Caco-2 (cell line): ENCODE results near the gene DAPK1. TPM values are rescaled to one million over a fixed set of nuclear protein-coding genes. Genes with fewer than 3 reads are reported as not detected.

Experiments used
- BruUV-seq: library from RNA; stranded (reverse); fragments of 400-500 nt; replicated peaks from 2 replicates; lab custom pipeline; 2021; lab: Mats Ljungman, UMichigan
- CTCF ChIA-PET: fragments of 300-600 bp; sonication (Branson Sonifier 250); formaldehyde crosslinking; loops from one replicate; lab custom pipeline; 2022; ENCODE audit warnings: antibody characterized with exemption; lab: Charles Lee
- POLR2A ChIA-PET: fragments of 300-600 bp; sonication (Branson Sonifier 250); formaldehyde crosslinking; loops from one replicate; lab custom pipeline; 2022; ENCODE audit warnings: antibody characterized with exemption; lab: Charles Lee
- DNase-seq, 2 experiments: peaks; one replicate each; pipeline versions ENCODE4 v3.0.0 to v3.0.0-alpha.2; 2020 to 2022
- H3K27me3 ChIP-seq: replicated peaks from 2 replicates; pipeline ENCODE4 v1.6.0; 2011; ENCODE audit warnings: low read length; ENCODE audit not compliant: control insufficient read depth, insufficient read depth
- H3K36me3 ChIP-seq: 2 replicates; pipeline ENCODE4 v1.5.1; 2011; ENCODE audit warnings: low read length; ENCODE audit not compliant: control insufficient read depth, insufficient read depth
- H3K4me1 ChIP-seq: fragments of 250-450 bp; sonication (Bioruptor Pico); 2 replicates; pipeline ENCODE4 v1.5.1; 2020; ENCODE audit warnings: mild to moderate bottlenecking
- H3K4me3 ChIP-seq: 2 replicates; pipeline ENCODE4 v1.5.1; 2011; ENCODE audit warnings: low read depth, mild to moderate bottlenecking, control low read depth, low read length
- H3K9me3 ChIP-seq: fragments of 250-450 bp; sonication (Bioruptor Pico); 2 replicates; pipeline ENCODE4 v1.5.1; 2020; ENCODE audit warnings: mild to moderate bottlenecking, moderate library complexity
- H3K27ac Mint-ChIP-seq: one replicate; pipeline ENCODE4 v1.8.0; 2022; ENCODE audit warnings: mixed read lengths; ENCODE audit not compliant: unreplicated experiment
- H3K27me3 Mint-ChIP-seq: one replicate; pipeline ENCODE4 v1.8.0; 2022; ENCODE audit warnings: mixed read lengths; ENCODE audit not compliant: insufficient read depth, unreplicated experiment
- H3K36me3 Mint-ChIP-seq: one replicate; pipeline ENCODE4 v1.8.0; 2022; ENCODE audit warnings: mild to moderate bottlenecking, mixed read lengths; ENCODE audit not compliant: insufficient read depth, unreplicated experiment
- H3K4me1 Mint-ChIP-seq: one replicate; pipeline ENCODE4 v1.8.0; 2022; ENCODE audit warnings: low read depth, mixed read lengths; ENCODE audit not compliant: unreplicated experiment
- H3K4me3 Mint-ChIP-seq: one replicate; pipeline ENCODE4 v1.8.0; 2022; ENCODE audit warnings: mild to moderate bottlenecking, moderate library complexity, mixed read lengths; ENCODE audit not compliant: unreplicated experiment
- H3K9me3 Mint-ChIP-seq: one replicate; pipeline ENCODE4 v1.8.0; 2022; ENCODE audit warnings: mixed read lengths; ENCODE audit not compliant: unreplicated experiment
- intact Hi-C: fragments of 100-400 bp; cut with micrococcal nuclease; formaldehyde crosslinking; loops from one replicate; pipeline ENCODE4 v1.10.0; 2022; ENCODE audit not compliant: unreplicated experiment
- total RNA-seq: library from RNA; stranded (reverse); gene quantifications from 2 replicates; pipeline ENCODE4 v1.2.3, GENCODE V29; 2022
- TF ChIP-seq, protein P1 (sequence below), 2 experiments: fragments of 200-600 bp in 1 of 2; IDR thresholded peaks; 1 replicate in 1 of 2; 2 replicates in 1 of 2; pipeline versions ENCODE4 v1.5.1 to v1.8.0; 2011 to 2022; ENCODE audit warnings: antibody characterized with exemption in 1 of 2, control low read depth in 1 of 2, inconsistent platforms in 1 of 2, low read depth in 1 of 2, low read length in 1 of 2, mild to moderate bottlenecking in 1 of 2, moderate library complexity in 1 of 2; ENCODE audit not compliant: insufficient read depth in 1 of 2, severe bottlenecking in 1 of 2, unreplicated experiment in 1 of 2

DAPK1 gene
- total RNA-seq, 1 experiment from 2014 or later, result 79.2 TPM

DNA sequence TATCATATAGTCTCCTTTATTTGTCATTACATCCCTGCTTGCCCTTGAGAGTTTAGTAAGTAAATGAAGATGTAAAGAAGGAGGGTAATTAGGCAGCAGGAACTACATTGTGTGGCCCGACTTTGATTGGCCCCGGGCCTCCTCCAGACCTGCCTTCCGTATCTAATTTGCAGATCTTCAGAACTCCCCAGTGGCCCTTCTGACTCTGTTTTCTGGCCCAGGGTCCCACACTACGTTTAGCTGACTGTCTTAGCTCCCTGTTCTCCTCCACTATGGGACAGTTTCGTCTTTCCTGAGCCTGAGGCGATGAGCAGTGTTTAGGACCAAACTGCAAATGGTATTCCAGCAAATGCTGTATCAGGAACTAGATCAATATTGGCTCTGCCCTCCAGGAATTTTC lies 206.7 kb downstream of the DAPK1 start:
- no peak for DNase-seq
- no TSS peak for BruUV-seq
- no peaks in the 10 kb centered on the region for H3K9me3 Mint-ChIP-seq
- no peak overlapping the region for H3K27ac Mint-ChIP-seq
- intact Hi-C loops, result no loop called here
- H3K27me3 Mint-ChIP-seq, result no peaks in the 10 kb centered on the region
- no peaks in the 10 kb centered on the region for H3K4me1 Mint-ChIP-seq
- H3K36me3 Mint-ChIP-seq, result peaks cover 42% of the 10 kb centered on the region
- TF ChIP-seq, protein P1, sequence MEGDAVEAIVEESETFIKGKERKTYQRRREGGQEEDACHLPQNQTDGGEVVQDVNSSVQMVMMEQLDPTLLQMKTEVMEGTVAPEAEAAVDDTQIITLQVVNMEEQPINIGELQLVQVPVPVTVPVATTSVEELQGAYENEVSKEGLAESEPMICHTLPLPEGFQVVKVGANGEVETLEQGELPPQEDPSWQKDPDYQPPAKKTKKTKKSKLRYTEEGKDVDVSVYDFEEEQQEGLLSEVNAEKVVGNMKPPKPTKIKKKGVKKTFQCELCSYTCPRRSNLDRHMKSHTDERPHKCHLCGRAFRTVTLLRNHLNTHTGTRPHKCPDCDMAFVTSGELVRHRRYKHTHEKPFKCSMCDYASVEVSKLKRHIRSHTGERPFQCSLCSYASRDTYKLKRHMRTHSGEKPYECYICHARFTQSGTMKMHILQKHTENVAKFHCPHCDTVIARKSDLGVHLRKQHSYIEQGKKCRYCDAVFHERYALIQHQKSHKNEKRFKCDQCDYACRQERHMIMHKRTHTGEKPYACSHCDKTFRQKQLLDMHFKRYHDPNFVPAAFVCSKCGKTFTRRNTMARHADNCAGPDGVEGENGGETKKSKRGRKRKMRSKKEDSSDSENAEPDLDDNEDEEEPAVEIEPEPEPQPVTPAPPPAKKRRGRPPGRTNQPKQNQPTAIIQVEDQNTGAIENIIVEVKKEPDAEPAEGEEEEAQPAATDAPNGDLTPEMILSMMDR (IDR thresholded peaks at IDR 0.05; ENCODE audit: insufficient read depth in 1 of 2, low read depth in 1 of 2, low read length in 1 of 2, severe bottlenecking in 1 of 2, unreplicated experiment in 1 of 2), result no peak
- H3K27me3 ChIP-seq, result no peaks in the 10 kb centered on the region
- H3K36me3 ChIP-seq, result no peaks in the 10 kb centered on the region
- no peak overlapping the region for H3K4me3 Mint-ChIP-seq
- H3K9me3 ChIP-seq, result no peaks in the 10 kb centered on the region
- ChIA-PET CTCF (no interaction called here), POLR2A (no interaction called here)
- no peak overlapping the region for H3K4me3 ChIP-seq
- H3K4me1 ChIP-seq, result no peaks in the 10 kb centered on the region

DNA sequence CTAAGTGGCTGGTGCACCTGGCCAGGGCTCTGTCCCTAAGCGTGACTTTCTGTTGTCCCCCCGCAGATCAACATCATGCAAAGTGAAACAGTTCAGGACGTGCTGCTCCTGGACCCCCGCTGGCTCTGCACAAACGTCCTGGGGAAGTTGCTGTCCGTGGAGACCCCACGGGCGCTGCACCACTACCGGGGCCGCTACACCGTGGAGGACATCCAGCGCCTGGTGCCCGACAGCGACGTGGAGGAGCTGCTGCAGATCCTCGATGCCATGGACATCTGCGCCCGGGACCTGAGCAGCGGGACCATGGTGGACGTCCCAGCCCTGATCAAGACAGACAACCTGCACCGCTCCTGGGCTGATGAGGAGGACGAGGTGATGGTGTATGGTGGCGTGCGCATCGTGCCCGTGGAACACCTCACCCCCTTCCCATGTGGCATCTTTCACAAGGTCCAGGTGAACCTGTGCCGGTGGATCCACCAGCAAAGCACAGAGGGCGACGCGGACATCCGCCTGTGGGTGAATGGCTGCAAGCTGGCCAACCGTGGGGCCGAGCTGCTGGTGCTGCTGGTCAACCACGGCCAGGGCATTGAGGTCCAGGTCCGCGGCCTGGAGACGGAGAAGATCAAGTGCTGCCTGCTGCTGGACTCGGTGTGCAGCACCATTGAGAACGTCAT lies 208.5 kb downstream of the DAPK1 start:
- H3K4me1 Mint-ChIP-seq, result no peaks in the 10 kb centered on the region
- H3K36me3 ChIP-seq, result no peaks in the 10 kb centered on the region
- no peaks in the 10 kb centered on the region for H3K27me3 Mint-ChIP-seq
- no peak overlapping the region for H3K4me3 Mint-ChIP-seq
- H3K4me3 ChIP-seq, result no peak overlapping the region
- no peak overlapping the region for H3K27ac Mint-ChIP-seq
- H3K4me1 ChIP-seq, result no peaks in the 10 kb centered on the region; the same call in 1 of the 2 replicates
- H3K36me3 Mint-ChIP-seq, result peaks cover 33% of the 10 kb centered on the region
- ChIA-PET POLR2A (no interaction called here), CTCF (no interaction called here)
- no peaks in the 10 kb centered on the region for H3K9me3 ChIP-seq
- H3K27me3 ChIP-seq, result no peaks in the 10 kb centered on the region
- no peak for DNase-seq
- no TSS peak for BruUV-seq
- H3K9me3 Mint-ChIP-seq, result no peaks in the 10 kb centered on the region
- TF ChIP-seq, protein P1 (IDR thresholded peaks at IDR 0.05; ENCODE audit: insufficient read depth in 1 of 2, low read depth in 1 of 2, low read length in 1 of 2, severe bottlenecking in 1 of 2, unreplicated experiment in 1 of 2), result no peak
- intact Hi-C loops, result no loop called here

DNA sequence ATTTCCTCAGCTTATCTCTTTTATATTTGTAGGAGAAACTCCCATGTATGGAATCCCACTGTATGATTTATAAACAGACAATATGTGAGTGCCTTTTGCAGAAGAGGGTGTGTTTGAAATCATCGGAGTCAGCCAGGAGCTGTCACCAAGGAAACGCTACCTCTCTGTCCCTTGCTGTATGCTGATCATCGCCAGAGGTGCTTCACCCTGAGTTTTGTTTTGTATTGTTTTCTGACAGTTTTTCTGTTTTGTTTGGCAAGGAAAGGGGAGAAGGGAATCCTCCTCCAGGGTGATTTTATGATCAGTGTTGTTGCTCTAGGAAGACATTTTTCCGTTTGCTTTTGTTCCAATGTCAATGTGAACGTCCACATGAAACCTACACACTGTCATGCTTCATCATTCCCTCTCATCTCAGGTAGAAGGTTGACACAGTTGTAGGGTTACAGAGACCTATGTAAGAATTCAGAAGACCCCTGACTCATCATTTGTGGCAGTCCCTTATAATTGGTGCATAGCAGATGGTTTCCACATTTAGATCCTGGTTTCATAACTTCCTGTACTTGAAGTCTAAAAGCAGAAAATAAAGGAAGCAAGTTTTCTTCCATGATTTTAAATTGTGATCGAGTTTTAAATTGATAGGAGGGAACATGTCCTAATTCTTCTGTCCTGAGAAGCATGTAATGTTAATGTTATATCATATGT lies 210.3 kb downstream of the DAPK1 start:
- no peak overlapping the region for H3K4me3 Mint-ChIP-seq
- H3K9me3 Mint-ChIP-seq, result no peaks in the 10 kb centered on the region
- intact Hi-C loops, result no loop called here
- H3K27me3 ChIP-seq, result no peaks in the 10 kb centered on the region
- H3K27me3 Mint-ChIP-seq, result no peaks in the 10 kb centered on the region
- H3K9me3 ChIP-seq, result no peaks in the 10 kb centered on the region
- H3K4me3 ChIP-seq, result no peak overlapping the region
- TF ChIP-seq, protein P1 (IDR thresholded peaks at IDR 0.05; ENCODE audit: insufficient read depth in 1 of 2, low read depth in 1 of 2, low read length in 1 of 2, severe bottlenecking in 1 of 2, unreplicated experiment in 1 of 2), result no peak
- no peaks in the 10 kb centered on the region; the same call in 1 of the 2 replicates for H3K4me1 ChIP-seq
- no peak overlapping the region for H3K27ac Mint-ChIP-seq
- TSS peak; percentile 47 for BruUV-seq
- peaks cover 37% of the 10 kb centered on the region for H3K36me3 Mint-ChIP-seq
- DNase-seq, result no peak
- peaks cover 4% of the 10 kb centered on the region for H3K4me1 Mint-ChIP-seq
- POLR2A ChIA-PET, result no interaction called here
- no peaks in the 10 kb centered on the region for H3K36me3 ChIP-seq
- CTCF ChIA-PET, result interaction anchor here (0.6 kb wide), 1 partner anchor 34 kb away, joined by 3 read pairs; no protein-coding TSS in a partner anchor
